GM19193 (cell line): ENCODE measurements around the gene SBF1.

Experiments used
- POLR2A ChIP-seq: IDR thresholded peaks from 4 replicates; pipeline ENCODE4 v1.6.1; 2011; ENCODE audit not compliant: insufficient read depth, insufficient read length; ENCODE audit errors: extremely low read depth

Gene SBF1

DNA sequence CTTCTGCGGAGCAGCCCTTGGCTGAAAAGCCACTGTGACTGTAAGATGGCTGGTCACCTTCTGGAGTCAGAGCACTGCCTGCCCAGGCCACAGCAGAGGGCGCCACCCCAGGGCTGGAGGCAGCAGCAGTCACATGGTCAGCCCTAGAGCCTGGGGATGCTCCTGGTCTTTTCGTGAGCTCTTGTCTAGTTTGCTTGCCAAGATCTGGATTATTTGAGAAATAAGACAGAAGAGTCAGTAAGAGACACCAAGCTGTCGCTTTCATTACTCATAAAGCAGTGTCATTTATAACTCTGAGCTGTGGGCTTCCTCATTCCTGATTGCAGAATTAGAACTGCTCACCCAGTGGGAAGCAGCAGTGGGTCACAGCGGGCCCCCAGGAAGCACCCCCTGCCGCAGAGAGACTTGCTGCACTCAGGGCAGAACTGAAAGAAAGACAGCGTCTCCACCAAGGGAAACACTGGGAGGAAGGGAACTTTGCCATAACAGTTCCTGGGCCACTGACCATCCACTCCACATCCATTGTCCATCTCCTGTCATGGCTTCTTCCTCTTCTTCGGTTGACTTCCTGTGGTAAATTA lies 75.0 kb downstream of the SBF1 start:
- no peak for TF ChIP-seq POLR2A

DNA sequence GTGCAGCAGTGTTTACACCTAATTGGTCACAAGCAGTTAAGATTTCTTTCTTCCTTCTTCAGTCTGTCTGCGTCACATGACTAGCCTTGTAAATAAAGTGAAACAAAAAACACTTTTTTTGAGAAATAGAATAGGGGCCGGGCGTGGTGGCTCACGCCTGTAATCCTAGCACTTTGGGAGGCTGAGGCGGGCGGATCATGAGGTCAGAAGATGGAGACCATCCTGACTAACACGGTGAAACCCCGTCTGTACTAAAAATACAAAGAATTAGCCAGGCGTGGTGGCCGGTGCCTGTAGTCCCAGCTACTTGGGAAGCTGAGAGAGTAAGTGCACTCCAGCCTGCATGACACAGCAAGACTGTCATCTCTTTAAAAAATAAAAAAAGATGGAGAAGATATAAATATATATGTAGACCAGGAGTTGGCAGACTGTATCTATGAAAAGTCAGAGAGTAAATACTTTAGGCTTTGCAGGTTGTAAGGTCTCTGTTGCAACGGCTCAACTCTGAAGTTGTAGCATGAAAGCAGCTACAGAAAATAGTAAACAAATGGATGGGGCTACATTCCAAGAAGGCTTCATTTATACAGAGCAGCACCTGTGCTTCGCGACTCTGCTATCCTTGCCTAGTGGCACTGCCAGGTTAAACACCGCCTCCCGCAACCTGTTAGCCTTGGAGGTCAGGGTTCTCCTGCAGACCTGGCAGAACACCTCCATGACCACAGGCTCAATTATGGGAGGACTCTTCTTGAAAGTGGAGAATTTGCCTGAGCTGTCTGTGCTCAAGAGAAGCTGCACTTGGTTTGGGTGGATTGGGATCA lies 75.8 kb downstream of the SBF1 start:
- no peak for TF ChIP-seq POLR2A

DNA sequence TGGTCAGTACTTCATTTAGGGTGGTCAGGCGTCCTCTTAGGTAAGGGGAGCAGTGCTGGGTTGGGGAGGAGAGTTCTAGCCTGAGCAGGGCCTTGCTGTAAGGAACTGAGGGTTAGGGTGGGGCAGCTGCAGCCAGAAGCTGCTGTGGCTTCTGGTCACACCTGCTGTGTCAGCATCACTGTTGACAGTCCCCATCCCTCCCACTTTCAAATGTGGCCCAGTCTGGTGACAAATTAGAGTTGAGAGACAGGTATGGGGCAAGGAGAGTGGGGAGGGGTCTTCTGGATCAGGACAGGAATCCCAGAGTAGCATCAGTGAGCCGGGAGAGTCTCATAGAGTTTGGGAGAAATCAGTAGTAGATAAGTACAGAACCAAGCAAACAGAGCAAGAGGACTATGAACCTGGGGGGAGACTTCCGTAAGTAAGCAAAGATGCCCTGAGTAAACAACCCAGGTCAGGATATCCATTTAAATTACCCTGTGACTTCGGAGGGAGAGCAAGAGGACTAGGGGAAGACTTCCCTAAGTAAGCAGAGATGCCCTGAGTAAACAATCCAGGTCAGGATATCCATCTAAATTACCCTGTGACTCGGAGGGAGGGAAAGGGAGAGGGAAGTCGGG lies 78.0 kb downstream of the SBF1 start:
- no peak for TF ChIP-seq POLR2A
